ENCODE measurements around the gene GALNT6.

DNA sequence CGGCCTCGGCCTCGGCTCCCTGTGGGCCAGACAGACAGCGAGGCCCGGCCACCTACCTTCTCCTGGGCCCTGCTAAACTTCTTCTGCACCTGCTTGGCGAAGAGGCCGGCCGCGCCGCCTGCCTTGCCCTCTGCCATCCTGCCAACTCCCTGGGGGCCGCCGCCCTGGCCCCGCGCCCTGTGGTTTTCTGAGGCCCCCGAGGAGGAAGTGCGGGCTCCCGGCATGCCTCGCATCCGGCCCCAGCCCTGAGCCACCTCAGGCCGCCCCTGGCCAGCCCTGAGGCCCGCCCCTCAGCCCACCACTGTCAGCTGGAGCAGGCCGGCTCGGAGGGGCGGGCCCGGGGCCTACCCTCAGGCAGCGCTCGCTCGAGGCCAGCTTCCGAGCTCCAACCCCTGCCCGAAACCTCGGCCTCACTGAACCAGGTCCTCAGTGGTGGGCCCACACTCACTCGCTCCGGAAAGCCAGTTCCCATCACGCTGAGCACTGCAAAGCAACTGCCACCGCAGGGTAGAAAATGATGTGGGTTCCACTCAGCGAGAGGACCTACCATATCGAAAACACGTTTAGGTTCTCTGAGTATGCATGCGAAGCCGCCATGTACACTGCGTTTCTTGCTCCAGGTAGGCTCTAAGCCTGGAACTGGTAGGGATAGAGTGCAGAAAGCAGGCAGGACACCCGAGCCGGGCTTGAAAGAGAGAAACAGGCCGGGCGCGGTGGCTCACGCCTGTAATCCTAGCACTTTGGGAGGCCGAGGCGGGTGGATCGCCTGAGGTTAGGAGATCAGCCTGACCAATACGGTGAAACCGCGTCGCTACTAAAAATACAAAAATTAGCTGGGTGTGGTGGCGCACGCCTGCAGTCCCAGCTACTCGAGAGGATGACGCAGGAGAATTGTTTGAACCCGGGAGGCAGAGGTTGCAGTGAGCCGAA is 67.0 kb downstream of the GALNT6 start, which contains the start of gene BIN2:
- TF ChIP-seq POLR2A (IDR thresholded peaks at IDR 0.05; ENCODE audit: low read depth, low read length): peak; percentile 75; the same call in 1 of the 2 replicates
- no peak for TF ChIP-seq TAF1 (IDR thresholded peaks at IDR 0.05; ENCODE audit: borderline replicate concordance, low read depth, low read length)
- TF ChIP-seq POLR2AphosphoS5 (IDR thresholded peaks at IDR 0.05; ENCODE audit: low read depth, low read length): peak; percentile 37

All from GM12892 (cell line).